Kidney tubule cell (primary cell): ENCODE results near the gene ADAM12.
"Not testable (repeated sequence)": the region's sequence is repeated elsewhere in the genome, so short reads cannot be mapped to it uniquely, and the experiment has no call there.

Experiments
- DNase-seq: peaks from one replicate; pipeline ENCODE4 v3.0.0-alpha.2; 2018; ENCODE audit warnings: low spot score

The ADAM12 gene

GRCh38 chr10:126058104-126058503 lies 330.2 kb downstream of the ADAM12 start:
- no peak for DNase-seq

GRCh38 chr10:126057494-126057893 lies 330.8 kb downstream of the ADAM12 start:
- DNase-seq: peak; percentile 31

- no peak for DNase-seq
These were observed 334.1 kb downstream of the ADAM12 start for GRCh38 chr10:126054191-126054590.

- no peak for DNase-seq
These were observed 336.1 kb downstream of the ADAM12 start for GRCh38 chr10:126052171-126052570.

- peak; percentile 60 for DNase-seq
These were observed 338.2 kb downstream of the ADAM12 start for GRCh38 chr10:126049759-126050700.

- not testable (repeated sequence) for DNase-seq
These were observed 340.5 kb downstream of the ADAM12 start for GRCh38 chr10:126047749-126048148.

GRCh38 chr10:126046831-126047230 lies 341.4 kb downstream of the ADAM12 start:
- no peak for DNase-seq

- no peak for DNase-seq
These were observed 342.4 kb downstream of the ADAM12 start for GRCh38 chr10:126045861-126046260.

GRCh38 chr10:126043389-126043788 lies 344.9 kb downstream of the ADAM12 start:
- no peak for DNase-seq

GRCh38 chr10:126042906-126043305 lies 345.4 kb downstream of the ADAM12 start:
- no peak for DNase-seq

- DNase-seq: peak; percentile 91
These were observed 345.9 kb downstream of the ADAM12 start for GRCh38 chr10:126042354-126042753.

- DNase-seq: peak; percentile 100
These were observed 346.5 kb downstream of the ADAM12 start for GRCh38 chr10:126041804-126042231.

GRCh38 chr10:126041117-126041516 lies 347.2 kb downstream of the ADAM12 start:
- DNase-seq: no peak

GRCh38 chr10:126037946-126038345 lies 350.3 kb downstream of the ADAM12 start:
- no peak for DNase-seq

GRCh38 chr10:126036515-126036914 lies 351.8 kb downstream of the ADAM12 start:
- no peak for DNase-seq

- DNase-seq: no peak
These were observed 353.7 kb downstream of the ADAM12 start for GRCh38 chr10:126034586-126034985.

- DNase-seq: no peak
These were observed 358.3 kb downstream of the ADAM12 start for GRCh38 chr10:126029999-126030398.

GRCh38 chr10:126027692-126028091 lies 360.6 kb downstream of the ADAM12 start:
- DNase-seq: no peak

- no peak for DNase-seq
These were observed 365.4 kb downstream of the ADAM12 start for GRCh38 chr10:126022841-126023240.

- peak; percentile 70 for DNase-seq
These were observed 366.3 kb downstream of the ADAM12 start for GRCh38 chr10:126021833-126022500.

- peak; percentile 93 for DNase-seq
These were observed 370.2 kb downstream of the ADAM12 start for GRCh38 chr10:126017961-126018560.

GRCh38 chr10:126016882-126017281 lies 371.4 kb downstream of the ADAM12 start:
- DNase-seq: peak; percentile 40
